ENCODE results near the gene MX1.

DNA sequence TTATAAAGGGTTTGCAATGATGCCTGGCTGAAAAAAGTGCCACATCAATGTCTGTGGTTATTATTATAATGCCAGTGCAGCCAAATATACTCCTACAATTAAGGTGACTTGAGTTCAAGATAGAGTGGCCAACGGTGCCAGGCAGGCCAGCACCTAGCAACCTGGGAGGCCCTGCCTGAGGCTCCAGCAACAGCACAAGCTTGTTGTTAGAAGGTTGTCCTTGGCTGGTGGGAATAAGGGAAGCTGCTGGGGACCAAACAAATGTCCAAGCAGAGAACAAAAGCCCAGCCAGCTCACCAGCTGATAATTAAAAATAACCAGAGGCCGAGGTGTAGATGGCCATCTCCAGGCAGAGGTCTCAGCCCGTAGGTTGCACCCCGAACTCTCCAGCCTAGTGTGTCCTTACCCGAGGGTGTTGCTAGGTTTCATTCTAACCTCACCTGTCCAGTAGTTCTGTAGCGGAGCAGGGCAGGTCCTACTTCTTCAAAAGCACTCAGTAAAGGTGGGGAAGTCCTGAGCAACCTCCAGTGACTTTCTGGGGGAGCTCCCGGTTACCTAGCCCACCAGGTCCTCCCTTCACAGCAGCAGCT lies 80.1 kb downstream of the MX1 start:
- TF ChIP-seq CTCF (conservative IDR thresholded peaks at IDR 0.05 in 1 of 2, IDR thresholded peaks at IDR 0.05 in 1 of 2; ENCODE audit: low read depth in 1 of 2, low read length in 2 of 2) (no peak), EZH2 (IDR thresholded peaks at IDR 0.05; ENCODE audit: low read length, missing control alignments) (no peak)
